HEK293T (cell line): ENCODE measurements around the gene SUGP1.

Source experiments
- ARNT ChIP-seq: fragments of 450-650 bp; IDR thresholded peaks from 2 replicates; pipeline ENCODE4 v1.6.1; 2017; ENCODE audit warnings: mild to moderate bottlenecking
- BHLHE40 ChIP-seq: fragments of 450-650 bp; IDR thresholded peaks from 2 replicates; pipeline ENCODE4 v1.6.1; 2016; ENCODE audit warnings: mild to moderate bottlenecking, moderate library complexity, borderline replicate concordance
- CTBP1 ChIP-seq: fragments of 450-650 bp; IDR thresholded peaks from 2 replicates; pipeline ENCODE4 v1.6.1; 2016; ENCODE audit warnings: borderline replicate concordance
- ELF4 ChIP-seq: fragments of 450-650 bp; IDR thresholded peaks from 2 replicates; pipeline ENCODE4 v1.6.1; 2017; ENCODE audit warnings: antibody characterized with exemption
- FOXA1 ChIP-seq: fragments of 450-650 bp; IDR thresholded peaks from 2 replicates; pipeline ENCODE4 v1.6.1; 2016; ENCODE audit warnings: mild to moderate bottlenecking
- FOXK2 ChIP-seq: fragments of 450-650 bp; IDR thresholded peaks from 2 replicates; pipeline ENCODE4 v1.6.1; 2016; ENCODE audit warnings: mild to moderate bottlenecking
- FOXM1 ChIP-seq: fragments of 450-650 bp; IDR thresholded peaks from 2 replicates; pipeline ENCODE4 v1.6.1; 2017; ENCODE audit warnings: mild to moderate bottlenecking, borderline replicate concordance
- L3MBTL2 ChIP-seq: fragments of 450-650 bp; conservative IDR thresholded peaks from 2 replicates; pipeline ENCODE4 v1.6.1; 2016; ENCODE audit warnings: mild to moderate bottlenecking
- PKNOX1 ChIP-seq: fragments of 450-650 bp; IDR thresholded peaks from 2 replicates; pipeline ENCODE4 v1.6.1; 2016
- SP1 ChIP-seq: fragments of 450-650 bp; IDR thresholded peaks from 2 replicates; pipeline ENCODE4 v1.6.1; 2017
- SUZ12 ChIP-seq: fragments of 450-650 bp; IDR thresholded peaks from 2 replicates; pipeline ENCODE4 v1.6.1; 2016; ENCODE audit warnings: mild to moderate bottlenecking
- ZNF384 ChIP-seq: fragments of 450-650 bp; IDR thresholded peaks from 2 replicates; pipeline ENCODE4 v1.6.1; 2016

GRCh38 chr19:19238126-19238894 lies 82.0 kb downstream of the SUGP1 start:
- TF ChIP-seq ZNF384: no peak
- no peak for TF ChIP-seq PKNOX1
- no peak for TF ChIP-seq FOXK2
- TF ChIP-seq SP1: no peak
- TF ChIP-seq CTBP1: no peak
- TF ChIP-seq L3MBTL2: no peak
- TF ChIP-seq FOXA1: no peak
- no peak for TF ChIP-seq ELF4
- no peak for TF ChIP-seq ARNT
- no peak for TF ChIP-seq SUZ12
- TF ChIP-seq BHLHE40: no peak
- TF ChIP-seq FOXM1: no peak
